ENCODE results near the gene COL5A1.

Gene COL5A1

GRCh38 chr9:134770972-134771971 lies 129.7 kb downstream of the COL5A1 start:
- no peak for DNase-seq (ENCODE audit: low spot score)

GRCh38 chr9:134772331-134772730 lies 130.7 kb downstream of the COL5A1 start:
- DNase-seq (ENCODE audit: low spot score): no peak

GRCh38 chr9:134773842-134774241 lies 132.2 kb downstream of the COL5A1 start:
- no peak for DNase-seq (ENCODE audit: low spot score)

- DNase-seq (ENCODE audit: low spot score): no peak
Measured at GRCh38 chr9:134774410-134774809, 132.8 kb downstream of the COL5A1 start.

GRCh38 chr9:134775081-134775951 lies 133.7 kb downstream of the COL5A1 start:
- no peak for DNase-seq (ENCODE audit: low spot score)

- no peak for DNase-seq (ENCODE audit: low spot score)
Measured at GRCh38 chr9:134776080-134776796, 134.6 kb downstream of the COL5A1 start.

- no peak for DNase-seq (ENCODE audit: low spot score)
Measured at GRCh38 chr9:134777153-134777552, 135.6 kb downstream of the COL5A1 start.

- no peak for DNase-seq (ENCODE audit: low spot score)
Measured at GRCh38 chr9:134778156-134778555, 136.6 kb downstream of the COL5A1 start.

GRCh38 chr9:134778841-134779411 lies 137.3 kb downstream of the COL5A1 start:
- peak; percentile 84 for DNase-seq (ENCODE audit: low spot score)

- DNase-seq (ENCODE audit: low spot score): no peak
Measured at GRCh38 chr9:134779640-134780039, 138.0 kb downstream of the COL5A1 start.

- no peak for DNase-seq (ENCODE audit: low spot score)
Measured at GRCh38 chr9:134781591-134782302, 140.1 kb downstream of the COL5A1 start.

GRCh38 chr9:134782921-134783698 lies 141.5 kb downstream of the COL5A1 start:
- no peak for DNase-seq (ENCODE audit: low spot score)

- no peak for DNase-seq (ENCODE audit: low spot score)
Measured at GRCh38 chr9:134783699-134784039, 142.1 kb downstream of the COL5A1 start.

- no peak for DNase-seq (ENCODE audit: low spot score)
Measured at GRCh38 chr9:134784577-134785305, 143.1 kb downstream of the COL5A1 start.

GRCh38 chr9:134785325-134786108 lies 143.9 kb downstream of the COL5A1 start:
- DNase-seq (ENCODE audit: low spot score): no peak

GRCh38 chr9:134787601-134788531 lies 146.3 kb downstream of the COL5A1 start:
- DNase-seq (ENCODE audit: low spot score): no peak

- DNase-seq (ENCODE audit: low spot score): no peak
Measured at GRCh38 chr9:134789168-134789567, 147.6 kb downstream of the COL5A1 start.

GRCh38 chr9:134791009-134791408 lies 149.4 kb downstream of the COL5A1 start:
- no peak for DNase-seq (ENCODE audit: low spot score)

Measured in ecto neural progenitor cell (in vitro differentiated cells).